ENCODE data around the gene POLR2L. TPM values are rescaled to one million over a fixed set of nuclear protein-coding genes. Genes with fewer than 3 reads are reported as not detected.

POLR2L gene
- total and polyA plus RNA-seq, 2 donors (not counting 1 experiment from before 2014, with no cell fraction given): 44.4 to 80.8 TPM

GRCh38 chr11:833849-834311 is 8.4 kb downstream of the POLR2L start:
- CTCF ChIA-PET: interaction anchor here (0.9 to 2.1 kb wide), 2 partner anchors 10 to 13 kb away, joined by 3 to 6 read pairs; partner anchors contain the start of gene TSPAN4
- POLR2A ChIA-PET: interaction anchor here (2.0 kb wide), 1 partner anchor 14 kb away, joined by 8 read pairs; the partner anchor contains the start of gene PNPLA2
- intact Hi-C loops (cut with micrococcal nuclease): loop anchor here (1.0 kb wide), 1 partner anchor 8 kb away; the partner anchor contains the start of genes POLR2L and TSPAN4
- Histone ChIP-seq H3K36me3 (replicated peaks in 1 of 2; ENCODE audit: control extremely low read depth in 1 of 2, control insufficient read depth in 1 of 2, extremely low read depth in 1 of 2, insufficient read depth in 2 of 2, low read length in 1 of 2) (peaks cover 0 to 8% of the 10 kb centered on the region in 2 experiments), H4K20me1 (ENCODE audit: control insufficient read depth, insufficient read depth, low read length, poor library complexity, severe bottlenecking) (peaks cover 54% of the 10 kb centered on the region), H3K79me2 (ENCODE audit: control insufficient read depth, insufficient read depth, low read length) (no peaks in the 10 kb centered on the region), H3K4me1 (ENCODE audit: control insufficient read depth in 2 of 2, insufficient read depth in 2 of 2, low read length in 2 of 2) (peaks cover 44 to 51% of the 10 kb centered on the region in 2 donors), H3K9ac (ENCODE audit: low read length) (no peak overlapping the region), H3K4me2 (replicated peaks; ENCODE audit: low read depth, low read length, poor library complexity, severe bottlenecking) (peak overlapping the region; percentile 88), H3K27ac (ENCODE audit: low read length in 2 of 2) (no peak overlapping the region), H3K27me3 (replicated peaks in 1 of 4; ENCODE audit: control extremely low read depth in 1 of 4, control insufficient read depth in 3 of 4, insufficient read depth in 4 of 4, low read length in 3 of 4) (peaks cover 0 to 49% (median 15%) of the 10 kb centered on the region in 4 experiments), H3K9me3 (ENCODE audit: control extremely low read depth in 1 of 3, control insufficient read depth in 2 of 3, insufficient read depth in 1 of 3, low read length in 2 of 3) (peaks cover 0 to 9% (median 0%) of the 10 kb centered on the region in 3 donors), H2AFZ (ENCODE audit: insufficient read depth, low read depth, low read length, poor library complexity, severe bottlenecking) (no peak overlapping the region), H3K4me3 (ENCODE audit: control extremely low read depth in 1 of 5, extremely low read depth in 1 of 5, insufficient read depth in 1 of 5, low read depth in 2 of 5, low read length in 4 of 5) (peak overlapping the region in 1 of 5 experiments; percentile 49)
- ATAC-seq (ENCODE audit: low read depth): no peak
- Mint-ChIP-seq H3K27ac (no peak overlapping the region), H3K9me3 (ENCODE audit: insufficient read depth) (no peaks in the 10 kb centered on the region), H3K27me3 (peaks cover 7% of the 10 kb centered on the region), H3K4me3 (peak overlapping the region; percentile 71), H3K4me1 (peaks cover 34% of the 10 kb centered on the region)
- WGBS (ENCODE audit: insufficient coverage): 87% methylated on average over 3 of the region's 9 CpGs
- TF ChIP-seq CTCF (IDR thresholded peaks at IDR 0.05): no peak
- TF ChIP-seq EZH2 (IDR thresholded peaks at IDR 0.05; ENCODE audit: borderline replicate concordance, insufficient read depth, low read depth, low read length, poor library complexity, severe bottlenecking): no peak
- no peak for DNase-seq
